NCI-H748 (cell line): ENCODE measurements around the gene RPS19BP1.

Experiments
- DNase-seq: peaks from one replicate; lab custom pipeline; 2025; ENCODE audit not compliant: unreplicated experiment; lab: John Stamatoyannopoulos, UW

RPS19BP1 gene

GRCh38 chr22:39559456-39560105, 27.0 kb upstream of the RPS19BP1 start:
- no peak for DNase-seq

GRCh38 chr22:39558950-39559349, 26.4 kb upstream of the RPS19BP1 start:
- DNase-seq: no peak

- no peak for DNase-seq
Observed at GRCh38 chr22:39558254-39558727, 25.7 kb upstream of the RPS19BP1 start.

- peak; percentile 33 for DNase-seq
Observed at GRCh38 chr22:39556970-39557841, 24.7 kb upstream of the RPS19BP1 start.

GRCh38 chr22:39554151-39554550, 21.6 kb upstream of the RPS19BP1 start:
- no peak for DNase-seq

GRCh38 chr22:39553429-39553828, 20.9 kb upstream of the RPS19BP1 start:
- no peak for DNase-seq

GRCh38 chr22:39547587-39547947, 15.0 kb upstream of the RPS19BP1 start:
- DNase-seq: no peak

- no peak for DNase-seq
Observed at GRCh38 chr22:39546889-39547586, 14.5 kb upstream of the RPS19BP1 start.

- no peak for DNase-seq
Observed at GRCh38 chr22:39545386-39546365, 13.1 kb upstream of the RPS19BP1 start.

GRCh38 chr22:39543095-39543494, 10.5 kb upstream of the RPS19BP1 start:
- peak; percentile 39 for DNase-seq

- no peak for DNase-seq
Observed at GRCh38 chr22:39537975-39538374, 5.4 kb upstream of the RPS19BP1 start.

GRCh38 chr22:39536711-39537110, 4.2 kb upstream of the RPS19BP1 start:
- no peak for DNase-seq

GRCh38 chr22:39535831-39536449, 3.4 kb upstream of the RPS19BP1 start:
- no peak for DNase-seq

GRCh38 chr22:39535357-39535725, 2.8 kb upstream of the RPS19BP1 start:
- no peak for DNase-seq

GRCh38 chr22:39534591-39535356, 2.2 kb upstream of the RPS19BP1 start:
- peak; percentile 72 for DNase-seq

GRCh38 chr22:39534092-39534506, 1.6 kb upstream of the RPS19BP1 start:
- no peak for DNase-seq

GRCh38 chr22:39530692-39531331, 1.7 kb downstream of the RPS19BP1 start:
- DNase-seq: no peak

- DNase-seq: no peak
Observed at GRCh38 chr22:39530116-39530515, 2.4 kb downstream of the RPS19BP1 start.

- DNase-seq: no peak
Observed at GRCh38 chr22:39529487-39529851, 3.1 kb downstream of the RPS19BP1 start.
